Ecto neural progenitor cell (in vitro differentiated cells): ENCODE results near the gene TRAK2.

Experiments used
- DNase-seq: peaks from one replicate; pipeline ENCODE4 v3.0.0-alpha.2; 2018; ENCODE audit warnings: low spot score

TRAK2 gene

DNA sequence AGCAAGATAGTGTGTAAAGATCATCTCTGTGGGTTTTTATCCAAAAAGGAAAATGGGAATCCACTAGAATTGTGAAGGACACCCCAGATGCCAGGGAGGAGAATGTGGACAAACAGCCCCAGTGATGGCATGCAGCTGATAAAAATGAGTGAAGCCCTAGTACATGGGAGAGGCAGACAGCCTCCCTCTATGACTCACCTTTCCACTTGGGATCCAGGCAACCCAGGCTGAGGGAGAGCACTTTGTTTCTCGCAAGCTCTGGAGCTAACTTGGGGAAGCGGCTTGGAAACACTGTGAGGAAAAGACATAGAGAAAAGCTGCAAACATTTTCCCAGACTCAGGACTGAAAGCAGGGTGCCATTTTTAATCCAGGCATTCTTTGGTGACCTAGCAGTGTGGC, 88.9 kb downstream of the TRAK2 start:
- DNase-seq: no peak

DNA sequence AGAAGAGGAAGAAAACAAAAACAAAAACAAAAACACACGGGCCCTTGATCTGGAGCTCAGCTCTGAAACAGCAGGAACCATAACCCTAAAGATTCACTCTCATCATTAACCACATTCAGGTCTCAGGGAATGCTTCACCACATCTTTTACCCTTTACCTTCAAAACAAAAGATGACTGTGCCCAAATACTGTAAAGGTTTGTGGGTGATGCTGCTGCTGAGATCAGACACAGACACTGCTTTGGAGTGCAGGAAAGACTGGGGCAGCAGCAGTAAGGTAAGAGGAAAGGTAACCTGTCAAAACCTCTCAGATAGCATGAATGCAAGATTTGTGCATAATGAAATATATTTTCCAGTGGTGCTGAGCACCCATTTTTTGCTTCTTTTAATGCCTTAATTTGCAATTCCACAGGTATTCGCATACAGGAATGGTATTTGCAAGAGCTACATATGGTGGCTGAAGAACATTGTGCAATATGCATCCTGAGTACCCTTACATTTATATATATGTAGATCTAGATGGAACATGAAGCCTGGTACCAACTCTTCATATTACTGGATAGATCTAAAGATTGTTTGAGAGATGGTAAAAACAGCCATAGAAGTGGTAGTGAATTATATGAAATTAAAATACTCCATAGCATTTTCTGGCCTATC, 90.1 kb downstream of the TRAK2 start:
- no peak for DNase-seq

DNA sequence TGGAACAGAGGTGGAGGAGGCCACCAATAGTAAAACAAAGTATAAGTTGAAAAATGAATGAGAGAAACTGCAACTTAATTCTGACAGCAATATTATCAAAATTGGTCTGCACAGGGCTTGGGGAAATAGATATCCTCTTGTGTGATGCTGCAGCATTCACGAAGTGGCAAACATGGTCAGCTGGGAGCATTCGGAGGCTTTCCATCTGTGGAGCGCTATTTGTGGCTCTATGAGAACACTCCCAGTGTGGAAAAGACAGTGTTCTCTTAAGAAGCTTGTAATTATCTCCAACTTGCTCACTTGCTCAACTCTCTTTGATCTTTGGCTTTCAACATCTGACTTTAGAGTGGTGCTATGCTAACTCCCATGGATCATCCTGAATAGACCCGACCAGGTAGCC, 91.0 kb downstream of the TRAK2 start:
- no peak for DNase-seq

DNA sequence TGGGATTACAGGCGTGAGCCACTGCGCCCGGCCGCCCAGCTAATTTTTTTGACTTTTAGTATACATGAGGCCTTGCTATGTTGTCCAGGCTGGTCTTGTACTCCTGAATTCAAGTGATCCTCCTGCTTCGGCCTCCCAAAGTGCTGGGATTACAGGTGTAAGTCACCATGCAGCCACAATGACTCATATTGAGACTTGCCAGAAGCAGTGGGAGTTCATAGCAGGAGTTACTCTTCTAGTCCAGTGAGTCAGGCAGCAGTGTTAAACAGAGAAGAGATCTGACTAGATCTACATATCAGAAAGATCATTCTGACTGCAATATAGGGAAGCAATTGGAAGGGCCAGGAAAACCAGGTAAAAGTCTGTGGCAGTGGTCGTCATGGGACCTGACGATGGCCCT, 92.6 kb downstream of the TRAK2 start:
- DNase-seq: no peak

DNA sequence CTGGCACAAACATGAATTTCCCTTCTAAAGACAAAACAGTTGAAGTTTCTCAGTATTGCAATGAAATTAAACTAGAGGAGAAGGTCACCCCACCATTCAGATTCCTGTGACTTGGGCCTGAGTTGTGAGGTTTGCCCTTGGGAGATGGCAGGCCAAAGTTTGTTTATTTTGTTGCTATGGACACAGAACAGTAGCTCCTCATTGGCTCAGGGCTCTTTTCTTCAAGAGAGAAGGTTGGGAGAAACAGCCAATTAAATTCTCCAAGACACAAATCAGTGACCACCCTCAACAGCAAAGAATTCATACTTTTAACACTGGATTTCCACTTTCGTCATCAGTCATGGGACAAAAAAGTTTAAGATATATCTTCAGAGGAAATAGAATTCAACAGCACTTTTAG, 94.0 kb downstream of the TRAK2 start, which contains the start of gene FLACC1:
TSS of gene FLACC1 (minus strand) at position 125 of the 400 bp plus-strand sequence. CDS start 5,941 bp downstream, outside the sequence.
- peak; percentile 63 for DNase-seq

DNA sequence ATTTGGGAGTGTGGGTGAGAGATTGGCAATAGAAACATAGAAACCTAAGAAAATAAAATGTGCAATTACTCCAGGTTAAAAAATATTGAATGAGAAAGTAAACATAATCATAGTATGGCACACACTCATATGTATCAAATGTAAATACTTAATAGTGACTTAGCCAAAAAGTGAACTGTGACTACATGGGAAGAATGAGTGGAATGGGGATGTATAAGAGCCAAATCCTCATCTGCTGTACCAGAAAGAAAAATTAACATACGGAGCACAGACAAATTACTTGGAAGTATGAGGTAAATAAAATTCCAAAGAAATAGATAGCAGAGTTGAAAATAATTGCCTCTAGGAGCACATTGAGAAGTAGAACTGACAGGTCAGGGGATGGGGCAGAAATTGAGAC, 98.1 kb downstream of the TRAK2 start:
- DNase-seq: no peak

DNA sequence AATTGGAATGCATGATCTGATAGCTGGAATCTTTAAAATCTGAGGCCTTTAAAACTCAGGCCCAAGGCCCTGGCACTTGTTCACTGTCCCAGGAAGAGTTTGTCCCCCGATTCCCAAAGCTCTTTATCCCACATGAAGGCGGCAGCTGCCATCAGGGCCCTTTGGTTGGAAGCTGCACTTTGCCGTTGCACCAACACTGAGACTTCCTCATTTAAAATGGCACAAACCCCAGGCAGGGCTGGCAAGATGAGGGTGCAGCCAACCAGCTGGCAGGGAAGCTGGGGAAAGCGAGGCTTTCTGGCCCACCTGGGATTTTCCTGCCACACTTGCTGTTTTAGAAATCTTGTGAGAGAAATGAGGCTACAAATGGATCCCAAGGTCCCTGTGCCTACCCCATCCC, 100.4 kb downstream of the TRAK2 start:
- DNase-seq: no peak

DNA sequence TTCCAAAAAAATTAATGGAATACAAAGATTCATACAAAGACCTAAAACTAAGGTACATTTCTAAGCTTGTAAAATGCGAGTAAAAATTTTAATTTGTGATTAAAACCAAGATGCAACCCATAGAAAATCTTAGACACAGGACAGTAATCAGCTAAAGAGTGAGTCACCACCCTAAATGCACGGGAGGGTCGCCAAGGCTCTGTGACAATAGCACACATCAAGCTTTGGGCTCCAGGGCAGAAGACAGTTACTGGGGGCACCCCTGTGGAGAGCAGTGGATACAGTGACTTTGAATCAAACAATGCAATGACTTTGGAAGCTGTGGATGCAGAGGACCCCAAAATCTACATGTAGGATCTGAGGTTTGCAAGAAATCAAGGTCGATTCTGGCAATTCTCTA, 101.7 kb downstream of the TRAK2 start:
- no peak for DNase-seq

DNA sequence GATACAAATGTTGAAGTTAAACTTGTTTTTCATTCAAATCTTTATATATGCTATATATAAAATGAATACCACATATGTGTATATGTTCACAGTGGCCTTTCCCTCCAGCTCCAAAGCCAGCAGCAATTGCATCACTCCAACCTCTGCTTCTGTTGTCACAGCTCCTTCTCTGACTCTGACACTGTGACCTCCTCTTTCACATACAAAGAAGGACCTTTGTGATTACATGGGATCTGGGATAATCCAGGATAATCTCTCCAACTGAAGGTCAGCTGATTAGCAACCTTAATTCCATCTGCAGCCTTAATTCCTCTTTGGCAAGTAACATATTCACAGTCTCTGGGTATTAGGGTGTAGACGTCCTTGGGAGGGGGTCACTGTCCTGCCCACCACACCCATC, 102.5 kb downstream of the TRAK2 start:
- DNase-seq: no peak

DNA sequence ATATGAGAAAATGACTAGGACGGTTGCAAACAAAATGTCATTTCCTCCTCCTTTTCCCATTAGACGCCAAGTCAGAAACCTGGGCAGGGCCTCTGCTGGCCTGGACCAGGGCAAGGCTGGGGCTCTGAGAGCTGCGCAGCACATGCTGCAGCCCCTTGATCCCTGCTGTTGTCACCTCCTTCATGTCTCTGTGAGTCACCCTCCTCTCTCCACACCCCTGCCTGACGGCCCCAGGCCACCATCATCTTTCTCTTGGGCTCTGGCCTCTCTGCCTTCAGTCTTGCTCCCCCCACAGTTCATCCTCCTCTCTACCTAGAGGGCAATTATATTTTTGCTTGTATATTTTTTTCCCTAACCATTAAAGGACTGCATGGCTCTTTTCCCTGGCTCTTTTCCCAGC, 104.1 kb downstream of the TRAK2 start:
- no peak for DNase-seq

DNA sequence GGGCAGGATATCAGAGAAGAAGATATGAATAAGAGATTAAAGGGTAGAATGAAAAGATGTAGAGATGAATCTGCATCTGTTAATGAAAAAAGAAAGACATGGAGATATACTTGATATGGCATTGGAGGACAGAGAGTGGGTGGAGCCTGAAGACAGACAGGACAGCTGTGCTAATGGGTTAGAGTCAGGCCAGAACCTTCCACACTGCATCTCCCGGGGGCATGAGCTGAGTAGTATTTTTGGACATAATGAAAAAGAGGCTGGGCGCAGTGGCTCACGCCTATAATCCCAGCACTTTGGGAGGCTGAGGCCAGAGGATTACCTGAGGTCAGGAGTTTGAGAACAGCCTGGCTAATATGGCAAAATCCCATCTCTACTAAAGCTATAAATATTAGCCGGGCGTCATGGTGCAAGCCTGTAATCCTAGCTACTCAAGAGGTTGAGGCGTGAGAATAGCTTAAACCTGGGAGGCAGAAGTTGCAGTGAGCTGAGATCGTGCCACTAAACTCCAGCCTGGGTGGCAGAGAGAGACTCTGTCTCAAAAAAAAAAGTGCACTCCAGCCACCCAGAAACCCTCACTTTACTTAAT, 105.5 kb downstream of the TRAK2 start:
- DNase-seq: no peak

DNA sequence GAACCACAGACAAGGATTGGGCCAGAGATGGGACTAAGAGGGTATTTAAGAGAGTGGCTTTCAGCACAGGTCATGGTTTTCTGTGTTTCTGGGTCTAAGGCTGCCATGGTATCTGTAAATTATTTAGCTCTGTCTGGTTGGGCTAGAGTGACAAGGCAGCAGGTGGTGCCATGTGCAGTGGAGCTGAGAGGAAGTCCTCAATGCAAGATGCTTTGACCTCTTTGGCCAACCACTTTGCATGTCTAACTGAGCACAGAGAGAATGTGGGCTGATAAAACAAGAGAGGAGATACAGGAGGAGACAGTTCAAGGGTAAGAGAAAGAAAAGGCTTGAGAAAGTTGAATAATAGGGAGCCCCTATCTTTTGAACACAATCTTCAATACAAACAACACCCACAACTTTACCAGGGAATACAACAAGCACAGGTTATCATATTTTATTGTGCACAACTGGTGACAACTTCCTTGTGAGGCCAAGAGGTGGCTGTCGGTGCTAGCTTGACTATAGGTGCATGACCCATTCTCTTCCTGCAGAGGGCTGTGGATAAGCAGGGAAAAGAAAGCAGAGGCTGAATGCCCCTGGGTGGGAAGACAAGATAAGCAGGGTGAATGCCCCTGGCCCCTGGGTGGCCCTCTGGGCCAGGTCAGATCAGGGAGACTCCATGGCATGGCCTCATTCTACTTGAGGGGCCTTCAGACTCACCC, 106.4 kb downstream of the TRAK2 start:
- no peak for DNase-seq

DNA sequence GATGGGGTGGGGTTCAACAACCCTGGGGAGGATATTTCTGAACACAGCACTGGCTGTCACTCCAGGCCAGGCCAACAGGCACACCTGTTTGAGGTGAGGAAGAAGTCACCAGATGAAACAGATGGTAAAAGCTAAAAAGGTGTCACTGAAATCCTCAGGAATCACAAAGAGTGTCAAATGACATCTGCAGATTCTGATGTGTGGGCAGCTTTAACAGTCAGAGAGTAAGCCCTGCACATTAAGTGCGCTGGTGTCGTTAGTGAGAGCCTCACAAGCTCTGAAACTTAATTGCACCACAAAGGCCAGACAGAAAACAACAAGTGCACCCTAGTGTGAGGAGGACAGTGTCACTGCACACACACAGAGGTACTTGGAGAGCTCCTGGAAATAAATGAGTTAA, 107.7 kb downstream of the TRAK2 start:
- no peak for DNase-seq

DNA sequence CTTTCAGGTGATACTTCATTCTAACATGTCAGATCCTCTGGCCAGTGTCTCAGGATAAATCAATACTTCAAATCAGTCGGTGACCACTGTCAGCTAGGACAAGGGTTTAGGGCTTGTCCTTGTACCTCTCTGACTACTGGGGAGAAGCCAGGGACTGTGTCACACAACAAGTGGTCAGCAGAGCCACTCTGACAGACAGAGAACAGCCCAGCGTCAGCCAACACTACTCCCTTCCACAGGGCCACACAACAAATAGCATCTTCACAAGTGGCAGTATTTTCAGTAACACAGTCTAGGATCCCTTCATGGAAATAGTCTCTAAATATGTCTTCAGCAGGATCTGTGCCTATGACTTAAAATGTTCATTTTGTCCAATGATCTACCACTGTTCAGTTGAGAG, 108.3 kb downstream of the TRAK2 start:
- no peak for DNase-seq

DNA sequence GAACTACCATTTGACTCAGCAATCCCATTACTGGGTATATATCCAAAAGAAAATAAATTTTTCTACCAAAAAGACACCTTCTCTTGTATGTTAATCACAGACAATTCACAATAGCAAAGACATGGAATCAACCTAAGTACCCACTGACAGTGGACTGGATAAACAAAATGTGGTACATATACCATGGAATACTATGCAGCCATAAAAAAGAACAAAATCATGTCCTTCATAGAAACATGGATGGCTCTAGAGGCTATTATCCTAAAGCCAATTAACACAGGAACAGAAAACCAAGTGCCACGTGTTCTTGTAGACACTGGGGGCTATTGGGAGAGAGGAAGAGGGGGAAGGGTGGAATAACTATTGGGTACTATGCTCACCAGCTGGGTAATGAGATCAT, 121.8 kb downstream of the TRAK2 start:
- DNase-seq: no peak

DNA sequence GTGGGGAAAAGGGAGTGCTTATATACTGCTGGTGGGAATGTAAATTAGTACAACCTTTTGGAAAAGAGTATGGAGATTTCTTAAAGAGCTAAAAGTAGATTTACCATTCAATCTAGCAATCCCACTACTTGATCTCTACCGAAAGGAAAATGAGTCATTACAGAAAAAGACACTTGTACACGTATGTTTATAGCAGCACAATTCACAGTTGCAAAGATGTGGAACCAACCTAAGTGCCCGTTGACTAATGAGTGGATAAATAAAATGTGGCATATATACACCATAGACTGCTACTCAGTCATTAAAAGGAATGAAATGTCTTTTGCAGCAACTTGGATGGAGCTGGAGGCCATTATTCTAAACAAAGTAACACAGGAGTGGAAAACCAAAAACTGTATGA, 123.6 kb downstream of the TRAK2 start:
- no peak for DNase-seq
